ENCODE results near the gene TTC38.

DNA sequence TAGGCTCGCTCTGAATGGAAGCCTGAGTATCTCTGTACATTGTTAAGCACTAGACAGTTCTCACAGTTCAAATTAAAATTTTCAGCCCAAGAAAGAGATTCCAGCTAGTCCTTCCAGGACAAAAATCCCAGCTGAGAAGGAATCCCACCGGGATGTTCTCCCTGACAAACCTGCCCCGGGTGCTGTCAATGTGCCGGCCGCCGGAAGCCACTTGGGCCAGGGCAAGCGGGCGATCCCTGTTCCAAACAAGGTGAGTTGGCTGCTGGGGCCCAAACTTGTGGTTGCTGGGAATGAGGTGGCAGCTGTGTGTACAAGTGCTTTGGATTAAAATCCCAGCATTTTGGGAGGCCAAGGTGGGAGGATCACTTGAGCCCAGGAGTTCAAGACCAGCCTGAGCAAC, 44.2 kb downstream of the TTC38 start:
- TF ChIP-seq CTCF (IDR thresholded peaks at IDR 0.05) = no peak
- no peak for TF ChIP-seq POLR2AphosphoS5 (IDR thresholded peaks at IDR 0.05)
